Measurements from ENCODE around the gene CCDC12.

- TF ChIP-seq ELF4 (IDR thresholded peaks at IDR 0.05), result no peak
- no peak for TF ChIP-seq SUZ12 (IDR thresholded peaks at IDR 0.05)
- no peak for TF ChIP-seq BHLHE40 (IDR thresholded peaks at IDR 0.05; ENCODE audit: borderline replicate concordance)
- no peak for TF ChIP-seq PKNOX1 (IDR thresholded peaks at IDR 0.05)
These were observed 1.9 kb downstream of the CCDC12 start for GRCh38 chr3:46974421-46975171.
